K562 (cell line): Measurements from ENCODE around the gene ZNF787. TPM values are rescaled to one million over a fixed set of nuclear protein-coding genes. Genes with fewer than 3 reads are reported as not detected.
A peak's percentile ranks its signal among the peaks of the same experiment; 100 is the strongest.

ENCODE experiments used
- AFF4 ChIP-seq: sonication (generic); formaldehyde crosslinking; IDR thresholded peaks from 2 replicates; pipeline ENCODE4 v1.8.0; 2023; ENCODE audit warnings: mild to moderate bottlenecking, missing genetic modification reagents
- ATF2 ChIP-seq: sonication (generic); formaldehyde crosslinking; IDR thresholded peaks from 2 replicates; pipeline ENCODE4 v1.8.1; 2022; ENCODE audit warnings: missing genetic modification reagents
- CCAR2 ChIP-seq: fragments of 200-400 bp; formaldehyde crosslinking; IDR thresholded peaks from 2 replicates; pipeline ENCODE4 v1.6.1; 2017; ENCODE audit warnings: mild to moderate bottlenecking, low read depth, low read length
- FOXO4 ChIP-seq: fragments of 450-650 bp; formaldehyde crosslinking; IDR thresholded peaks from 2 replicates; pipeline ENCODE4 v1.4.0; 2020; ENCODE audit warnings: mild to moderate bottlenecking, moderate library complexity
- HNRNPLL ChIP-seq: fragments of 200-400 bp; formaldehyde crosslinking; IDR thresholded peaks from 2 replicates; pipeline ENCODE4 v1.6.1; 2017; ENCODE audit warnings: low read length, low read depth, mild to moderate bottlenecking; ENCODE audit not compliant: poor library complexity, severe bottlenecking
- JUND ChIP-seq, 2 experiments: IDR thresholded peaks; 2 replicates in 1 of 2; 3 replicates in 1 of 2; pipeline ENCODE4 v1.6.1; 2011; ENCODE audit warnings: borderline replicate concordance in 2 of 2, low read depth in 2 of 2, low read length in 2 of 2, improper control_type of control experiment in 1 of 2, missing biosample characterization in 1 of 2, missing genetic modification characterization in 1 of 2, missing genetic modification reagents in 1 of 2
- KLF6 ChIP-seq: fragments of 250-450 bp; sonication (Bioruptor Pico); IDR thresholded peaks from 2 replicates; pipeline ENCODE4 v1.4.0; 2020; ENCODE audit warnings: mild to moderate bottlenecking, moderate library complexity, borderline replicate concordance
- NCOR1 ChIP-seq: fragments of 450-650 bp; IDR thresholded peaks from 2 replicates; pipeline ENCODE4 v1.6.1; 2016; ENCODE audit warnings: mild to moderate bottlenecking, moderate library complexity
- NONO ChIP-seq, 2 experiments: fragments of 200-400 bp in 1 of 2; fragments of 450-650 bp in 1 of 2; formaldehyde crosslinking in 1 of 2; IDR thresholded peaks; 2 replicates each; pipeline ENCODE4 v1.6.1; 2017; ENCODE audit warnings: low read depth in 2 of 2, mild to moderate bottlenecking in 2 of 2, moderate library complexity in 2 of 2, low read length in 1 of 2
- PML ChIP-seq: IDR thresholded peaks from 2 replicates; pipeline ENCODE4 v1.6.1; 2012; ENCODE audit warnings: low read length, inconsistent platforms
- SMAD4 ChIP-seq: fragments of 250-450 bp; sonication (Bioruptor Pico); conservative IDR thresholded peaks from 2 replicates; pipeline ENCODE4 v1.8.0; 2021; ENCODE audit warnings: inconsistent platforms, mild to moderate bottlenecking, moderate library complexity
- SMARCA4 ChIP-seq: fragments of 450-650 bp; IDR thresholded peaks from 2 replicates; pipeline ENCODE4 v1.6.1; 2016
- TAL1 ChIP-seq: fragments of 450-650 bp; IDR thresholded peaks from 2 replicates; pipeline ENCODE4 v1.6.1; 2016; ENCODE audit warnings: mild to moderate bottlenecking
- TCF3 ChIP-seq: sonication (generic); formaldehyde crosslinking; IDR thresholded peaks from 2 replicates; pipeline ENCODE4 v1.4.0; 2020; ENCODE audit warnings: mild to moderate bottlenecking, missing genetic modification reagents
- U2AF1 ChIP-seq: fragments of 200-400 bp; formaldehyde crosslinking; optimal IDR thresholded peaks from 2 replicates; pipeline ENCODE3; 2017; ENCODE audit warnings: mild to moderate bottlenecking, low read depth, low read length, moderate library complexity
- ZFX ChIP-seq: sonication (generic); formaldehyde crosslinking; IDR thresholded peaks from 2 replicates; pipeline ENCODE4 v1.8.0; 2022; ENCODE audit warnings: mild to moderate bottlenecking, missing genetic modification reagents, moderate library complexity
- ZNF639 ChIP-seq, 2 experiments: fragments of 200-800 bp in 1 of 2; sonication (Bioruptor generic) in 1 of 2; sonication (generic) in 1 of 2; formaldehyde crosslinking in 1 of 2; IDR thresholded peaks in 1 of 2; conservative IDR thresholded peaks in 1 of 2; 2 replicates each; pipeline versions ENCODE4 v1.5.0 to v1.6.1; 2016 to 2020; ENCODE audit warnings: missing compliant biosample characterization in 1 of 2, missing genetic modification characterization in 1 of 2, missing genetic modification reagents in 1 of 2
- polyA plus RNA-seq, 8 experiments: library from polyadenylated mRNA; depleted of rRNA in 4 of 8; stranded (reverse) in 5 of 8; unstranded in 3 of 8; fragments of >200 nt; fragmentation: Nextera tagmentation in 2 of 8; fragmentation: Illumina TruSeq in 1 of 8; extraction: Ambion mirVana in 2 of 8; extraction: Trizol in 1 of 8; gene quantifications; 2 replicates each; pipeline versions ENCODE4 v1.2.1 to v1.2.3, GENCODE V29; 2011 to 2014; ENCODE audit warnings: inconsistent platforms in 1 of 8, missing spikeins in 1 of 8
- total RNA-seq, 7 experiments: library from RNA; depleted of rRNA in 6 of 7; stranded (reverse); fragments of >200 nt in 6 of 7; fragmentation: Illumina TruSeq in 2 of 7; extraction: Trizol in 2 of 7; gene quantifications; 2 replicates each; pipeline versions ENCODE4 v1.2.1 to v1.2.3, GENCODE V29; 2011 to 2021; ENCODE audit warnings: low replicate concordance in 1 of 7

ZNF787 gene
- total and polyA plus RNA-seq, 9 of the 15 experiments (the other 6 are each of a cell fraction or from before 2014, with no cell fraction given): 0.45 to 77.6 (median 7.3) TPM

- TF ChIP-seq ATF2 (CRISPR knock-in tag) (no peak), ZFX (CRISPR knock-in tag) (peak; percentile 45), PML (peak; percentile 55; the same call in 1 of the 2 replicates), AFF4 (CRISPR knock-in tag) (0 out of 2 replicates have a peak, but pooled peaks have one; percentile 48), KLF6 (CRISPR knock-in tag) (no peak), ZNF639 (CRISPR knock-in tag; conservative IDR thresholded peaks at IDR 0.05 in 1 of 2, IDR thresholded peaks at IDR 0.05 in 1 of 2) (peak in 1 of 2 experiments; percentile 59; a peak in 1 of 4 replicates), TAL1 (peak; percentile 90), FOXO4 (CRISPR knock-in tag) (no peak), NONO (IDR thresholded peaks at IDR 0.05; ENCODE audit: low read depth in 2 of 2, low read length in 1 of 2) (0 out of 4 replicates have a peak, but pooled peaks of 1 of the 2 experiments have one; percentile 31), CCAR2 (0 out of 2 replicates have a peak, but pooled peaks have one; percentile 46), NCOR1 (peak; percentile 86), SMARCA4 (peak; percentile 73), U2AF1 (no peak), SMAD4 (peak; percentile 58; the same call in 1 of the 2 replicates), JUND (IDR thresholded peaks at IDR 0.05; ENCODE audit: borderline replicate concordance, low read depth, low read length) (peak; percentile 37; the same call in 1 of the 2 replicates), JUND (tag; IDR thresholded peaks at IDR 0.05; ENCODE audit: borderline replicate concordance, low read depth, low read length) (peak; percentile 42; the same call in 1 of the 3 replicates), TCF3 (CRISPR knock-in tag) (peak; percentile 96), HNRNPLL (peak; percentile 57)
Measured at GRCh38 chr19:56125806-56126590, 4.9 kb upstream of the ZNF787 start (continued).
